ENCODE measurements around the gene SLC4A3.

GRCh38 chr2:219581346-219581745, 46.1 kb upstream of the SLC4A3 start:
- no peak for TF ChIP-seq CTCF (IDR thresholded peaks at IDR 0.05; ENCODE audit: low read depth, low read length)
- no peak for TF ChIP-seq EZH2phosphoT487 (IDR thresholded peaks at IDR 0.05; ENCODE audit: low read depth)

Measured in OCI-LY3 (cell line).